Type B pancreatic cell (in vitro differentiated cells): ENCODE data around the gene PIGS. TPM values are rescaled to one million over a fixed set of nuclear protein-coding genes. Genes with fewer than 3 reads are reported as not detected.

Source experiments
- DNase-seq: peaks from one replicate; pipeline ENCODE4 v3.0.0; 2021; ENCODE audit warnings: mixed read lengths; ENCODE audit not compliant: unreplicated experiment; ENCODE audit errors: extremely low spot score
- H3K27ac Mint-ChIP-seq: 2 replicates; pipeline ENCODE4 v1.8.0; 2021; ENCODE audit warnings: mild to moderate bottlenecking, mixed read lengths
- H3K27me3 Mint-ChIP-seq: 2 replicates; pipeline ENCODE4 v1.8.0; 2021; ENCODE audit warnings: mixed read lengths
- H3K36me3 Mint-ChIP-seq: 2 replicates; pipeline ENCODE4 v1.8.0; 2021; ENCODE audit warnings: mixed read lengths
- H3K4me1 Mint-ChIP-seq: one replicate; pipeline ENCODE4 v1.8.0; 2021; ENCODE audit warnings: mixed read lengths; ENCODE audit not compliant: unreplicated experiment
- H3K4me3 Mint-ChIP-seq: 2 replicates; pipeline ENCODE4 v1.8.0; 2021; ENCODE audit warnings: mild to moderate bottlenecking, mixed read lengths
- H3K9me3 Mint-ChIP-seq: 2 replicates; pipeline ENCODE4 v1.8.0; 2021; ENCODE audit warnings: mixed read lengths
- CTCF ChIP-seq: fragments of 200-600 bp; sonication (generic); conservative IDR thresholded peaks from 2 replicates; pipeline ENCODE4 v1.5.0; 2021; ENCODE audit warnings: antibody characterized with exemption, mild to moderate bottlenecking
- total RNA-seq: library from RNA; stranded (reverse); gene quantifications from 2 replicates; pipeline ENCODE4 v1.2.1, GENCODE V29; 2021; ENCODE audit warnings: low replicate concordance

Gene PIGS
- total RNA-seq, 1 donor from 2014 or later = 75.0 TPM

GRCh38 chr17:28574526-28574925 is 3.2 kb upstream of the PIGS start:
- no peak for TF ChIP-seq CTCF
- no peak for DNase-seq
- Mint-ChIP-seq H3K27me3 (no peaks in the 10 kb centered on the region), H3K4me1 (peaks cover 23% of the 10 kb centered on the region), H3K27ac (no peak overlapping the region), H3K4me3 (no peak overlapping the region), H3K36me3 (peaks cover 3% of the 10 kb centered on the region), H3K9me3 (no peaks in the 10 kb centered on the region)

- Mint-ChIP-seq H3K4me3 (no peak overlapping the region), H3K4me1 (peaks cover 26% of the 10 kb centered on the region), H3K36me3 (peaks cover 5% of the 10 kb centered on the region), H3K27ac (no peak overlapping the region), H3K9me3 (no peaks in the 10 kb centered on the region), H3K27me3 (no peaks in the 10 kb centered on the region)
- no peak for DNase-seq
- no peak for TF ChIP-seq CTCF
These were observed 2.7 kb upstream of the PIGS start for GRCh38 chr17:28573966-28574480.

GRCh38 chr17:28573521-28573920 is 2.2 kb upstream of the PIGS start:
- Mint-ChIP-seq H3K36me3 (peaks cover 6% of the 10 kb centered on the region), H3K27me3 (no peaks in the 10 kb centered on the region), H3K4me1 (peaks cover 26% of the 10 kb centered on the region), H3K4me3 (no peak overlapping the region), H3K27ac (no peak overlapping the region), H3K9me3 (no peaks in the 10 kb centered on the region)
- TF ChIP-seq CTCF = no peak
- DNase-seq = no peak

GRCh38 chr17:28573040-28573380 is 1.7 kb upstream of the PIGS start:
- Mint-ChIP-seq H3K27me3 (no peaks in the 10 kb centered on the region), H3K27ac (no peak overlapping the region), H3K9me3 (no peaks in the 10 kb centered on the region), H3K4me3 (no peak overlapping the region), H3K36me3 (peaks cover 9% of the 10 kb centered on the region), H3K4me1 (peaks cover 26% of the 10 kb centered on the region)
- no peak for DNase-seq
- TF ChIP-seq CTCF = no peak

- no peak for TF ChIP-seq CTCF
- peaks cover 13% of the 10 kb centered on the region for H3K36me3 Mint-ChIP-seq
- H3K4me1 Mint-ChIP-seq = peaks cover 31% of the 10 kb centered on the region
- no peaks in the 10 kb centered on the region for H3K27me3 Mint-ChIP-seq
- DNase-seq = no peak
- no peaks in the 10 kb centered on the region for H3K9me3 Mint-ChIP-seq
- peak overlapping the region; percentile 91 for H3K27ac Mint-ChIP-seq
- peak overlapping the region; percentile 96 for H3K4me3 Mint-ChIP-seq
These were observed 1.1 kb upstream of the PIGS start for GRCh38 chr17:28572259-28573039.
